AG09309 (cell line): ENCODE data around the gene IFITM10.
A peak's percentile ranks its signal among the peaks of the same experiment; 100 is the strongest.

Experiments used
- DNase-seq: peaks from one replicate; pipeline ENCODE4 v3.0.0-alpha.2; 2010; ENCODE audit warnings: low read depth
- H3K4me3 ChIP-seq: 2 replicates; pipeline ENCODE4 v1.5.1; 2011; ENCODE audit warnings: mild to moderate bottlenecking, low read depth, low read length, moderate library complexity; ENCODE audit not compliant: control insufficient read depth
- CTCF ChIP-seq: IDR thresholded peaks from 2 replicates; pipeline ENCODE4 v1.5.1; 2011; ENCODE audit warnings: mild to moderate bottlenecking, low read depth, low read length, inconsistent platforms; ENCODE audit not compliant: insufficient read depth, control insufficient read depth; ENCODE audit errors: missing control alignments

IFITM10 gene

GRCh38 chr11:1694064-1694845 is 56.1 kb downstream of the IFITM10 start:
- TF ChIP-seq CTCF, result peak; percentile 89
- H3K4me3 ChIP-seq, result no peak overlapping the region
- DNase-seq, result no peak

- no peak overlapping the region for H3K4me3 ChIP-seq
- DNase-seq, result no peak
- peak; percentile 97 for TF ChIP-seq CTCF
These were observed 56.9 kb downstream of the IFITM10 start for GRCh38 chr11:1693327-1694063.

GRCh38 chr11:1692708-1693326 is 57.6 kb downstream of the IFITM10 start:
- H3K4me3 ChIP-seq, result no peak overlapping the region
- DNase-seq, result no peak
- no peak for TF ChIP-seq CTCF

- H3K4me3 ChIP-seq, result no peak overlapping the region
- TF ChIP-seq CTCF, result no peak
- DNase-seq, result no peak
These were observed 58.3 kb downstream of the IFITM10 start for GRCh38 chr11:1691878-1692707.

GRCh38 chr11:1691026-1691877 is 59.1 kb downstream of the IFITM10 start:
- no peak for DNase-seq
- no peak for TF ChIP-seq CTCF
- H3K4me3 ChIP-seq, result no peak overlapping the region
